Measurements from ENCODE around the gene TMEM220. TPM values are rescaled to one million over a fixed set of nuclear protein-coding genes. Genes with fewer than 3 reads are reported as not detected.
A peak's percentile ranks its signal among the peaks of the same experiment; 100 is the strongest.

TMEM220 gene
- total and polyA plus RNA-seq, 2 experiments from 2014 or later: 0.54 to 9.5 TPM

DNA sequence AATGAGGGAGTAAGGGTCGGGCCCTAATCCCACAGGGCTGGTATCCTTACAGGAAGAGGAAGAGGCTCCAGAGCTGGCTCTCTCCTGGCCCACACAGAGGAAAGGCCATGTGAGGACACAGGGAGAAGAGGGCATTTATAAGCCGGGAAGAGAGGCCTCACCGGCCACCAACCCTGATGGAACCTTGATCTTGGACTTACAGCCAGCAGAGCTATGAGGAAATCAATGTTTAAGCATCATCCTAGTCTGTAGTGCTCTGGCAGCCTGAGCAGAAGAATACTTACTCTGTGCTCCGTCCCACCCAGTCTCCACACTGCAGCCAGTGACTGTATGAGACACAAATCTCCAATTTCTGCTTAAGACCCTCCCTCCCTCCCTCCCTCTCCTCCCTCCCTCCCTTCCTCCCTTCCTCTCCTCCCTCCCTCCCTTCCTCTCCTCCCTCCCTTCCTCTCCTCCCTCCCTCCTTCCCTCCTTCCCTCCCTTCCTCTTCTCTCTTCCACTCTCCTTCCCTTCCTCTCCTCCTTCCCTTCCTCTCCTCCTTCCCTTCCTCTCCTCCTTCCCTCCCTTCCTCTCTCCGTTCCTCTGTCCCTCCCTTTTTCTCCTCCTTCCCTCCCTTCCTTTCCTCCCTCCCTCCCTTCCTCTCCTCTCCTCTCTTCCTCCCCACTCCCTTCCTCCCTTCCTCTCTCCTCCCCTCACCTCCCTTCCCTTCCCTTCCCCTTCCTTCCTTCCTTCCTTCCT is 8.9 kb upstream of the TMEM220 start:
- H3K4me1 ChIP-seq (ENCODE audit: insufficient read depth): peaks cover 3% of the 10 kb centered on the region
- no peak overlapping the region for H3K4me3 ChIP-seq
- H4K20me1 ChIP-seq (ENCODE audit: insufficient read depth): no peaks in the 10 kb centered on the region
- in situ Hi-C loops (cut with MboI): loop anchor here (5.0 kb wide), 1 partner anchor 109 kb away; no protein-coding TSS in a partner anchor
- no peak overlapping the region for H2AFZ ChIP-seq
- TF ChIP-seq EZH2 (IDR thresholded peaks at IDR 0.05; ENCODE audit: insufficient read depth, poor library complexity, severe bottlenecking) (no peak), EZH2phosphoT487 (IDR thresholded peaks at IDR 0.05; ENCODE audit: insufficient read depth, low read depth) (no peak)
- no peak overlapping the region for H3K27ac ChIP-seq
- peak; percentile 22 for DNase-seq
- no peak overlapping the region for H3K4me2 ChIP-seq (ENCODE audit: unreplicated experiment)
- H3K9ac ChIP-seq: no peak overlapping the region
- H3K79me2 ChIP-seq (ENCODE audit: insufficient read depth): no peaks in the 10 kb centered on the region
- H3F3A ChIP-seq (ENCODE audit: insufficient read depth): no peaks in the 10 kb centered on the region
- H3K9me2 ChIP-seq (ENCODE audit: insufficient read depth): no peaks in the 10 kb centered on the region
- no peaks in the 10 kb centered on the region for H3K36me3 ChIP-seq (ENCODE audit: low read depth)
- 24 to 32% methylated on average over 4 to 5 of the region's 5 CpGs for WGBS, 2 experiments (ENCODE audit: low coverage in 1 of 2, low lambda C conversion rate in 2 of 2, missing lambda C conversion rate in 2 of 2)
- no peaks in the 10 kb centered on the region for H3K9me3 ChIP-seq (ENCODE audit: low read depth)
- H3K27me3 ChIP-seq (replicated peaks; ENCODE audit: insufficient read depth): no peaks in the 10 kb centered on the region; the same call in 1 of the 2 replicates

DNA sequence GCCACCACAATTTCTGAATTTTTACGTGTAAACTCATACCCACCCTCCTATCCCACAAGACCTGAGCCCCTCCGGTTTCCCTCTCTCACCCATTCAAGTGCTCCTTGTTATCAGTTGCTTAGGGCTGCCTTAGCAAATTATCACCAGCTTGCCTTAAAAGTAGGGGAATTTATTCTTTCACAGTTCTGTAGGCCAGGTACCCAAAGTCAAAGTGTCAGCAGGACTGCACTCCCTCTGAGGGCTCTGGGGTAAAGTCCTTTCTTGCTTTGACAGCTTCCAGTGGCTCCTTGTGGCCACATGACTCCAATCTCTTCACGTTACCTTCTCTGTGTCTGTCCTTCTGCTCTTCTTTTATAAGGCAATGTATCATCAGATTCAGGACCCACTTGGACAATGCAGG is 7.9 kb upstream of the TMEM220 start:
- Histone ChIP-seq H2AFZ (no peak overlapping the region; the same call in 1 of the 2 replicates), H4K20me1 (ENCODE audit: insufficient read depth) (no peaks in the 10 kb centered on the region), H3K4me1 (ENCODE audit: insufficient read depth) (no peaks in the 10 kb centered on the region), H3K9me2 (ENCODE audit: insufficient read depth) (no peaks in the 10 kb centered on the region), H3K4me2 (ENCODE audit: unreplicated experiment) (no peak overlapping the region), H3K27me3 (replicated peaks; ENCODE audit: insufficient read depth) (no peaks in the 10 kb centered on the region; the same call in 1 of the 2 replicates), H3K9ac (no peak overlapping the region), H3K27ac (no peak overlapping the region), H3F3A (ENCODE audit: insufficient read depth) (no peaks in the 10 kb centered on the region), H3K79me2 (ENCODE audit: insufficient read depth) (no peaks in the 10 kb centered on the region), H3K4me3 (no peak overlapping the region), H3K36me3 (ENCODE audit: low read depth) (no peaks in the 10 kb centered on the region), H3K9me3 (ENCODE audit: low read depth) (no peaks in the 10 kb centered on the region)
- in situ Hi-C loops (cut with MboI): loop anchor here (5.0 kb wide), 1 partner anchor 110 kb away; no protein-coding TSS in a partner anchor
- no peak for DNase-seq
- TF ChIP-seq EZH2phosphoT487 (IDR thresholded peaks at IDR 0.05; ENCODE audit: insufficient read depth, low read depth): no peak
- 80 to 81% methylated on average over 3 of the region's 3 CpGs for WGBS, 2 experiments (ENCODE audit: low coverage in 1 of 2, low lambda C conversion rate in 2 of 2, missing lambda C conversion rate in 2 of 2)

DNA sequence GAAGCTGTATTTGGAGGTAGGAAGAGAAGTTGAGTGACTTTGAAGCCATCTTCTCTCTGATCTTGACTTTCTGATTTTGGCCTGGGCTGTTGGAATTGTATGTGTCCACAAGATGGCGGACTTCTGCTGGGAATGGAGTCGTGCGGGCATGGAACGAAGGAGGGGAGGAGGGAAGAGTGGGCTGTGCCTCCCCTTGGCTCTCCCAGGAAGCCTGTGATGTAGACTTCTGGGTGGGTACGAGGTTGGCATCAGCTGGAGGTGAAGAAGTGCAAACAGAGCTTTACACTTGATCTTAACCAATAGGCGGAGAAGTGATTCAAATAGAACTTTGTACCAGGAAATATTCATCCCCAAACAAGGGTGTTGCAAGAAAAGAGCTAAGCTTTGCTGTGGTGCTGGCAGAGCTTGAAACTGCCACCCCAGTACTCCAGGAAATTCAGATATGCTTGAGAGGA is 7.4 kb upstream of the TMEM220 start:
- no peaks in the 10 kb centered on the region for H3F3A ChIP-seq (ENCODE audit: insufficient read depth)
- in situ Hi-C loops (cut with MboI): loop anchor here (5.0 kb wide), 1 partner anchor 110 kb away; no protein-coding TSS in a partner anchor
- peak overlapping the region; percentile 17 for H2AFZ ChIP-seq
- no peak overlapping the region for H3K4me3 ChIP-seq
- H3K27ac ChIP-seq: no peak overlapping the region
- WGBS, 2 experiments (ENCODE audit: low coverage in 1 of 2, low lambda C conversion rate in 2 of 2, missing lambda C conversion rate in 2 of 2): 3 to 4% methylated on average over 6 of the region's 6 CpGs
- TF ChIP-seq EZH2 (IDR thresholded peaks at IDR 0.05; ENCODE audit: insufficient read depth, poor library complexity, severe bottlenecking): no peak
- TF ChIP-seq EZH2phosphoT487 (IDR thresholded peaks at IDR 0.05; ENCODE audit: insufficient read depth, low read depth): no peak
- H3K27me3 ChIP-seq (replicated peaks; ENCODE audit: insufficient read depth): no peaks in the 10 kb centered on the region; the same call in 1 of the 2 replicates
- H3K9me2 ChIP-seq (ENCODE audit: insufficient read depth): no peaks in the 10 kb centered on the region
- H3K36me3 ChIP-seq (ENCODE audit: low read depth): no peaks in the 10 kb centered on the region
- no peaks in the 10 kb centered on the region for H3K4me1 ChIP-seq (ENCODE audit: insufficient read depth)
- no peaks in the 10 kb centered on the region for H4K20me1 ChIP-seq (ENCODE audit: insufficient read depth)
- no peak overlapping the region for H3K9ac ChIP-seq
- no peaks in the 10 kb centered on the region for H3K79me2 ChIP-seq (ENCODE audit: insufficient read depth)
- DNase-seq: peak; percentile 83
- no peaks in the 10 kb centered on the region for H3K9me3 ChIP-seq (ENCODE audit: low read depth)
- peak overlapping the region; percentile 37 for H3K4me2 ChIP-seq (ENCODE audit: unreplicated experiment)

DNA sequence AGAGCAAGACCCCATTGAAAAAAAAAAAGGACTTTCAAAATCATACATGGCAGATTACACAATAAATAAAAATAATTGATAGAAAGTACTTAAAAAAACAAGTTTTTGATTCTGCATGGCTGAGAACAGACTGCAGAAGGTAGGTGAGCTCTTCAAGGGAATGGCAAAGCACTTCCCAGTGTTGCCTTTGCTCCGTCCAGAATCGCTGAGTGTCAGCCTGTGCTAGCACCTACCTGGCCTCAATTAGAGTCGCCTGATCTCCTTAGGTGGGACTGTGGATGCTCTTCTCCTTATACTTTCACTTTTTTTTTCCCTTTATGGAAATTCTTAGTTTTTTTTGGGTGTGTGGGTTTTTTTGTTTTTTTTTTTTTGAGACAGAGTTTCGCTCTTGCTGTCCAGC is 6.0 kb upstream of the TMEM220 start:
- no peaks in the 10 kb centered on the region for H3F3A ChIP-seq (ENCODE audit: insufficient read depth)
- in situ Hi-C loops (cut with MboI): loop anchor here (5.0 kb wide), 1 partner anchor 111 kb away; no protein-coding TSS in a partner anchor
- TF ChIP-seq EZH2 (IDR thresholded peaks at IDR 0.05; ENCODE audit: insufficient read depth, poor library complexity, severe bottlenecking) (no peak), EZH2phosphoT487 (IDR thresholded peaks at IDR 0.05; ENCODE audit: insufficient read depth, low read depth) (no peak)
- H3K27me3 ChIP-seq (replicated peaks; ENCODE audit: insufficient read depth): no peaks in the 10 kb centered on the region; the same call in 1 of the 2 replicates
- H3K4me3 ChIP-seq: no peak overlapping the region
- no peak overlapping the region for H2AFZ ChIP-seq
- H3K4me2 ChIP-seq (ENCODE audit: unreplicated experiment): no peak overlapping the region
- H3K9me2 ChIP-seq (ENCODE audit: insufficient read depth): no peaks in the 10 kb centered on the region
- no peak for DNase-seq
- H4K20me1 ChIP-seq (ENCODE audit: insufficient read depth): no peaks in the 10 kb centered on the region
- no peak overlapping the region for H3K27ac ChIP-seq
- H3K4me1 ChIP-seq (ENCODE audit: insufficient read depth): peaks cover 9% of the 10 kb centered on the region
- no peaks in the 10 kb centered on the region for H3K36me3 ChIP-seq (ENCODE audit: low read depth)
- 73 to 74% methylated on average over 4 of the region's 4 CpGs for WGBS, 2 experiments (ENCODE audit: low coverage in 1 of 2, low lambda C conversion rate in 2 of 2, missing lambda C conversion rate in 2 of 2)
- no peaks in the 10 kb centered on the region for H3K9me3 ChIP-seq (ENCODE audit: low read depth)
- H3K9ac ChIP-seq: no peak overlapping the region
- no peaks in the 10 kb centered on the region for H3K79me2 ChIP-seq (ENCODE audit: insufficient read depth)

All from GM23248 (cell line).